DOHH2 (cell line): ENCODE data around the gene SLC6A12.

Experiments
- EZH2phosphoT487 ChIP-seq: fragments of 200-600 bp; sonication (generic); IDR thresholded peaks from 2 replicates; pipeline ENCODE4 v1.6.1; 2017; ENCODE audit warnings: borderline replicate concordance, mild to moderate bottlenecking, antibody characterized with exemption, low read length, moderate library complexity, mixed read lengths
- TF ChIP-seq, protein P1 (sequence below): fragments of 200-600 bp; sonication (generic); IDR thresholded peaks from one replicate; pipeline ENCODE4 v1.5.1; 2014; ENCODE audit warnings: antibody characterized with exemption, mild to moderate bottlenecking, low read depth, low read length; ENCODE audit not compliant: poor library complexity, severe bottlenecking

DNA sequence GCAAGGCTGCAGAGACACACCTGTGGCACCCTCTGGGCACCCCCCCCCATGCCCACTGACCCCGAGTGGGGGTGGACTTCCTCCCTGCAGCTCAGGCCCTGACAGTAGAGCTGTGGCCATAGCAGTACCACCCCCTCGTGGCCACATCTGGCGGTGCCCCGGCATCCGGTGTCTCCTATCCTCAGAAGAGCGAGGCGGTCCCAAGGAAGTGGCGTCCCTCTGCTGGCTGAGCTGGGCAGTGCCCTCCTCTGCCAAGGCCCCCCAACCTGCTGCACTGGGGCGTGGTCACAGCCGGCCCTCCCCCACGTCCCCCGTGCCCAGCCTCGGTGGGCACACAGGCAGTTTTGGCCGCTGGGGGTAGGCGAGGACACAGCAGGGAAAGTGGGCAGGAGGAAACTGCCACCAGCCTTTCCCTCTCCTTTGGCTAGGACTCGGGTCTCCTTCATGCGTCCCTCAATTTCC is 6.0 kb upstream of the SLC6A12 start:
- TF ChIP-seq, protein P1, sequence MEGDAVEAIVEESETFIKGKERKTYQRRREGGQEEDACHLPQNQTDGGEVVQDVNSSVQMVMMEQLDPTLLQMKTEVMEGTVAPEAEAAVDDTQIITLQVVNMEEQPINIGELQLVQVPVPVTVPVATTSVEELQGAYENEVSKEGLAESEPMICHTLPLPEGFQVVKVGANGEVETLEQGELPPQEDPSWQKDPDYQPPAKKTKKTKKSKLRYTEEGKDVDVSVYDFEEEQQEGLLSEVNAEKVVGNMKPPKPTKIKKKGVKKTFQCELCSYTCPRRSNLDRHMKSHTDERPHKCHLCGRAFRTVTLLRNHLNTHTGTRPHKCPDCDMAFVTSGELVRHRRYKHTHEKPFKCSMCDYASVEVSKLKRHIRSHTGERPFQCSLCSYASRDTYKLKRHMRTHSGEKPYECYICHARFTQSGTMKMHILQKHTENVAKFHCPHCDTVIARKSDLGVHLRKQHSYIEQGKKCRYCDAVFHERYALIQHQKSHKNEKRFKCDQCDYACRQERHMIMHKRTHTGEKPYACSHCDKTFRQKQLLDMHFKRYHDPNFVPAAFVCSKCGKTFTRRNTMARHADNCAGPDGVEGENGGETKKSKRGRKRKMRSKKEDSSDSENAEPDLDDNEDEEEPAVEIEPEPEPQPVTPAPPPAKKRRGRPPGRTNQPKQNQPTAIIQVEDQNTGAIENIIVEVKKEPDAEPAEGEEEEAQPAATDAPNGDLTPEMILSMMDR, result peak; percentile 98
- no peak for TF ChIP-seq EZH2phosphoT487
